ENCODE measurements around the gene ACTR10.

The ACTR10 gene

GRCh38 chr14:58238252-58239243 lies 38.6 kb downstream of the ACTR10 start:
- no peak for TF ChIP-seq MYC (IDR thresholded peaks at IDR 0.05; ENCODE audit: low read depth, low read length)
- H3K4me3 ChIP-seq (ENCODE audit: low read depth, low read length): no peak overlapping the region
- no peak for DNase-seq (ENCODE audit: low read depth)

- TF ChIP-seq POLR2A (IDR thresholded peaks at IDR 0.05; ENCODE audit: extremely low read depth, insufficient read length) (no peak), MYC (IDR thresholded peaks at IDR 0.05; ENCODE audit: low read depth, low read length) (no peak), CTCF (IDR thresholded peaks at IDR 0.05; ENCODE audit: low read depth, low read length) (no peak), MAX (IDR thresholded peaks at IDR 0.05; ENCODE audit: low read depth, low read length) (peak; percentile 35; the same call in 1 of the 2 replicates)
- DNase-seq (ENCODE audit: low read depth): peak; percentile 65
- peak overlapping the region; percentile 93 for H3K4me3 ChIP-seq (ENCODE audit: low read depth, low read length)
These were observed 39.6 kb downstream of the ACTR10 start for GRCh38 chr14:58239244-58240195.

- TF ChIP-seq POLR2A (IDR thresholded peaks at IDR 0.05; ENCODE audit: extremely low read depth, insufficient read length) (no peak), MYC (IDR thresholded peaks at IDR 0.05; ENCODE audit: low read depth, low read length) (no peak; the same call in 1 of the 2 replicates), CTCF (IDR thresholded peaks at IDR 0.05; ENCODE audit: low read depth, low read length) (no peak), MAX (IDR thresholded peaks at IDR 0.05; ENCODE audit: low read depth, low read length) (peak; percentile 80)
- peak overlapping the region; percentile 93 for H3K4me3 ChIP-seq (ENCODE audit: low read depth, low read length)
- DNase-seq (ENCODE audit: low read depth): peak; percentile 59
These were observed 44.0 kb downstream of the ACTR10 start for GRCh38 chr14:58243790-58244555.

- H3K4me3 ChIP-seq (ENCODE audit: low read depth, low read length): peak within 1 kb of the TSS; percentile 99
- peak; percentile 97 for DNase-seq (ENCODE audit: low read depth)
- TF ChIP-seq MAX (IDR thresholded peaks at IDR 0.05; ENCODE audit: low read depth, low read length): peak; percentile 50
- TF ChIP-seq CTCF (IDR thresholded peaks at IDR 0.05; ENCODE audit: low read depth, low read length): no peak
- peak; percentile 45 for TF ChIP-seq MYC (IDR thresholded peaks at IDR 0.05; ENCODE audit: low read depth, low read length)
- TF ChIP-seq POLR2A (IDR thresholded peaks at IDR 0.05; ENCODE audit: extremely low read depth, insufficient read length): peak; percentile 73
These were observed 44.8 kb downstream of the ACTR10 start, which contains the start of gene PSMA3 for GRCh38 chr14:58244556-58245387. PSMA3 (plus strand) TSS chr14:58244843; CDS start chr14:58244921, 78 bp downstream.

- H3K4me3 ChIP-seq (ENCODE audit: low read depth, low read length): peak overlapping the region; percentile 99
- no peak for DNase-seq (ENCODE audit: low read depth)
- no peak for TF ChIP-seq POLR2A (IDR thresholded peaks at IDR 0.05; ENCODE audit: extremely low read depth, insufficient read length)
- TF ChIP-seq CTCF (IDR thresholded peaks at IDR 0.05; ENCODE audit: low read depth, low read length): no peak
These were observed 45.6 kb downstream of the ACTR10 start for GRCh38 chr14:58245562-58245961.
